Spleen (tissue), 11 donors: Measurements from ENCODE around the gene ARSB. TPM values are rescaled to one million over a fixed set of nuclear protein-coding genes. Genes with fewer than 3 reads are reported as not detected.

Experiments used
- DNase-seq: peaks from one replicate; pipeline ENCODE4 v3.0.0-alpha.2; 2020
- H3K27ac ChIP-seq, 8 donors: fragments of 200-600 bp; sonication (generic) in 7 of 8; 1 replicate in 4 of 8; 2 replicates in 4 of 8; pipeline versions ENCODE4 v1.5.0 to v1.8.0; 2016 to 2021; ENCODE audit warnings: inconsistent platforms in 4 of 8, mild to moderate bottlenecking in 4 of 8, moderate library complexity in 1 of 8
- H3K27me3 ChIP-seq, 7 donors: fragments of 200-600 bp; sonication (generic) in 6 of 7; replicated peaks in 1 of 7; 1 replicate in 4 of 7; 2 replicates in 3 of 7; pipeline versions ENCODE4 v1.5.0 to v1.8.0; 2016 to 2021; ENCODE audit warnings: inconsistent platforms in 3 of 7, mild to moderate bottlenecking in 1 of 7
- H3K36me3 ChIP-seq, 6 donors: fragments of 200-600 bp; sonication (generic) in 5 of 6; 1 replicate in 4 of 6; 2 replicates in 2 of 6; pipeline versions ENCODE4 v1.5.0 to v1.8.0; 2016 to 2021; ENCODE audit warnings: inconsistent platforms in 2 of 6
- H3K4me1 ChIP-seq, 6 donors: fragments of 200-600 bp; sonication (generic) in 5 of 6; 1 replicate in 3 of 6; 2 replicates in 3 of 6; pipeline versions ENCODE4 v1.5.0 to v1.8.0; 2016 to 2021; ENCODE audit warnings: inconsistent platforms in 3 of 6
- H3K4me3 ChIP-seq, 8 donors: fragments of 200-600 bp; sonication (generic) in 7 of 8; 1 replicate in 4 of 8; 2 replicates in 4 of 8; pipeline versions ENCODE4 v1.5.0 to v1.8.0; 2016 to 2021; ENCODE audit warnings: inconsistent platforms in 4 of 8, mild to moderate bottlenecking in 4 of 8, moderate library complexity in 2 of 8
- H3K9me3 ChIP-seq, 8 donors: fragments of 200-600 bp; sonication (generic) in 7 of 8; 1 replicate in 4 of 8; 2 replicates in 4 of 8; pipeline versions ENCODE4 v1.5.0 to v1.8.0; 2016 to 2021; ENCODE audit warnings: inconsistent platforms in 4 of 8
- CTCF ChIP-seq, 11 experiments: fragments of 200-600 bp in 7 of 11; fragments of 450-650 bp in 4 of 11; sonication (generic) in 4 of 11; IDR thresholded peaks in 8 of 11; conservative IDR thresholded peaks in 3 of 11; 1 replicate in 7 of 11; 2 replicates in 4 of 11; pipeline versions ENCODE4 v1.4.0 to v1.8.0; 2016 to 2021; ENCODE audit warnings: antibody characterized with exemption in 11 of 11, inconsistent platforms in 4 of 11, mild to moderate bottlenecking in 1 of 11
- POLR2A ChIP-seq, 3 donors: fragments of 450-650 bp; IDR thresholded peaks; one replicate each; pipeline ENCODE4 v1.5.1; 2017; ENCODE audit warnings: antibody characterized with exemption in 3 of 3, mild to moderate bottlenecking in 1 of 3
- POLR2AphosphoS5 ChIP-seq, 3 donors: sonication (generic); formaldehyde crosslinking; IDR thresholded peaks; one replicate each; pipeline ENCODE4 v1.5.1; 2017; ENCODE audit warnings: antibody characterized with exemption in 3 of 3
- whole genome bisulfite sequencing, 5 donors: extraction: QIAGEN DNeasy Blood & Tissue Kit in 3 of 5; methylation state at CpG; one replicate each; pipeline versions ENCODE4 v1.1.5 to v1.1.7; 2013 to 2018; 5-methylcytosine and 5-hydroxymethylcytosine counted together
- intact Hi-C: fragments of 100-400 bp; cut with DNase I; formaldehyde crosslinking; loops from one replicate; pipeline ENCODE4 v1.15.0; 2023; ENCODE audit warnings: low total_unique reads
- polyA plus RNA-seq, 3 donors: library from polyadenylated mRNA; stranded (reverse); fragments of 200-250 nt; gene quantifications; one replicate each; pipeline ENCODE4 v1.2.1, GENCODE V29; 2013
- total RNA-seq, 7 donors: library from RNA; depleted of rRNA in 3 of 7; stranded (reverse); fragments of >200 nt in 3 of 7; fragmentation: NEBNext Ultra II Directional in 4 of 7; extraction: Animal tissue kit (Norgen Biotek cat#: 25700) in 4 of 7; gene quantifications; one replicate each; pipeline versions ENCODE4 v1.1.0 to v1.2.1, GENCODE V29; 2016 to 2021
- donor health status: healthy with polysubstance abuse.
- donor health status: DM: no; HTN: no; CAD: no; lungs with moderate emphysema.
- donor health status: DM: no; HTN: no; CAD: no.
- donor health status: Bipolar disorder and iron deficiency.
- donor health status: healthy.
- donor health status: DM: no; HTN: no; CAD: no.
- donor health status: DM: yes; HTN: yes; CAD: no.

ARSB gene
- total and polyA plus RNA-seq, 10 donors: 1.1 to 18.5 (median 11.1) TPM

DNA sequence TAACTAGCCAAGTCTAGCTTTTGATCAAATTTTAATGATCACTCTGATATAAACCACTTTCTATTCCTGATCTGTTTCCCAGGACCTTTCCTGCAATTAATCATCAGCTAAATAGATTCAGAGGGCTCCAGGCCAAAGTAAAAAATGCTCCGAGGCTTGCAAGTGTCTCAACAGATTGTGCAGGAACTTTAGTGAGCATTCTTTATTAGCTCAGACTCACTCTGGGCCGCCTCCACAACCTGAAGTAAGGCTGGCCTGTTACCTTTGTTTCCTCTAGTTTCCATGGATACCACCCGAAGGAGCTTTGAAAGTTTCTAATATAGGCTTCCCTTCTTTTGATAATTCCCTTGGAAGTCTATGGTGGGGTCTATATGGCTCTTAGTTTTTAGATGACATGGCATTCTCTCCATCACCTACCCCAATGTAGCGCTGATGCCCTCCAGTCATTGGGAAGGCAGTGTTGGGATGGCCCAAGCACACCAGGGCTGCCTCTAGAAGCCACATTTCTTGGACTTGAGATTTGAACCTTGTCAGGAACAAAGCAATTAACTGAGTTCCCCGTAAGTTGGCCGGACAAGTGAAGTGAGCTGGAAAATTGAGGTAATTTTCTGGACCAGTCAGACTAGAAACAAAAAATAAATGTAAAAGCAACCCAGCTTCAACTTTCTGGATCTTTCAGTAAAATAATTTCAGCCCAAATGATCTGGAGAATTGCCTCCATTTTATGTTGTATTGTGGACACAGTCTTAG is 238.9 kb downstream of the ARSB start:
- H3K27ac ChIP-seq: no peak overlapping the region
- 81 to 91% (median 89%) methylated on average over 6 of the region's 6 CpGs for WGBS, 5 donors
- intact Hi-C loops: no loop called here

DNA sequence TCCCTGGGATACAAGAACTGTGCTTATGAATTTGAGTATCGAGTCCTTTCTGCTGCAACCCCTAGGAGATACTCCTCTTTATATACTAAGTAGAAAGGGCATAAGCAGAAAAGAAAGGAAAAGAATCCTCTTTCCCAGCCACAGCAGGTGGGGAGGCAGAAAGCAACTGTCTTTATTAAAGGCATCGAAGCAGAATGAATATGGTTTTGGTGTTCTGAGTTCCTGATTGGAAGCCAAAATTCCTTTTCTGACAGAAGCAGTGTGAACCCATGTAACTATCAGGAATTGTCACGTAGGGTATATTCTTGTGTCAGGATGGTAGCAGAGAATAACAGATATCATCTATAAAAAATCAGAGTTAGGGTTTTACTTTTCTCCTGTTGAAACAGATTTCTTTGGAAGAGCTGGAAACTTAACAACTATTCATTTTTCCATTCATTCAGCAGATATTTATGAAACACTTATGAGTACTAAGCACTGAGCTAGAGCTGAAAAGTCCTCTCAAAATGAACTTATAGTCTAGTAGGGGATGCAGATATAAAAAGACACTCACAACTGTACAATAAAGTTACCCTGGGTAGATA is 240.1 kb downstream of the ARSB start:
- Histone ChIP-seq H3K4me1 (no peaks in the 10 kb centered on the region), H3K27ac (no peak overlapping the region), H3K36me3 (no peaks in the 10 kb centered on the region), H3K27me3 (no peaks in the 10 kb centered on the region), H3K4me3 (no peak overlapping the region), H3K9me3 (no peaks in the 10 kb centered on the region)
- intact Hi-C loops: no loop called here
- WGBS, 5 donors: 82 to 88% (median 85%) methylated on average over 3 of the region's 3 CpGs
- TF ChIP-seq POLR2AphosphoS5 (IDR thresholded peaks at IDR 0.05) (no peak), POLR2A (IDR thresholded peaks at IDR 0.05) (no peak), CTCF (IDR thresholded peaks at IDR 0.05 in 8 of 11, conservative IDR thresholded peaks at IDR 0.05 in 3 of 11) (no peak)
- DNase-seq: no peak

More for the DNA sequence above, 238.9 kb downstream of the ARSB start:
- Histone ChIP-seq H3K27me3 (no peaks in the 10 kb centered on the region), H3K36me3 (no peaks in the 10 kb centered on the region), H3K9me3 (no peaks in the 10 kb centered on the region), H3K4me3 (no peak overlapping the region), H3K4me1 (no peaks in the 10 kb centered on the region)
- TF ChIP-seq POLR2AphosphoS5 (IDR thresholded peaks at IDR 0.05) (no peak), POLR2A (IDR thresholded peaks at IDR 0.05) (no peak), CTCF (IDR thresholded peaks at IDR 0.05 in 8 of 11, conservative IDR thresholded peaks at IDR 0.05 in 3 of 11) (no peak)
- no peak for DNase-seq

- Histone ChIP-seq H3K4me3 (no peak overlapping the region), H3K27ac (no peak overlapping the region), H3K36me3 (no peaks in the 10 kb centered on the region), H3K27me3 (no peaks in the 10 kb centered on the region), H3K4me1 (no peaks in the 10 kb centered on the region), H3K9me3 (peaks cover 0 to 2% (median 0%) of the 10 kb centered on the region in 8 donors)
- TF ChIP-seq POLR2A (IDR thresholded peaks at IDR 0.05): no peak
- no peak for TF ChIP-seq POLR2AphosphoS5 (IDR thresholded peaks at IDR 0.05)
- no peak for TF ChIP-seq CTCF (IDR thresholded peaks at IDR 0.05 in 8 of 11, conservative IDR thresholded peaks at IDR 0.05 in 3 of 11)
- intact Hi-C loops: no loop called here
- WGBS, 5 donors: 86 to 100% (median 91%) methylated on average over 1 of the region's 1 CpG
- DNase-seq: no peak
Measured at GRCh38 chr5:78741019-78741418, 244.1 kb downstream of the ARSB start.

GRCh38 chr5:78738693-78739300 is 246.3 kb downstream of the ARSB start:
- intact Hi-C loops: no loop called here
- no peaks in the 10 kb centered on the region for H3K4me1 ChIP-seq
- H3K27ac ChIP-seq: no peak overlapping the region
- H3K4me3 ChIP-seq: no peak overlapping the region
- H3K27me3 ChIP-seq: no peaks in the 10 kb centered on the region
- 69 to 90% (median 86%) methylated on average over 4 of the region's 4 CpGs for WGBS, 5 donors
- H3K9me3 ChIP-seq: peaks cover 0 to 12% (median 0%) of the 10 kb centered on the region in 8 donors
- no peak for DNase-seq
- H3K36me3 ChIP-seq: no peaks in the 10 kb centered on the region
- TF ChIP-seq POLR2A (IDR thresholded peaks at IDR 0.05): no peak
